Trophoblast cell (in vitro differentiated cells and primary cell): ENCODE measurements around the gene ANKRD33B.
"Not testable (repeated sequence)": the region's sequence is repeated elsewhere in the genome, so short reads cannot be mapped to it uniquely, and the experiment has no call there.

Experiments used
- DNase-seq, 2 donors: peaks; one replicate each; pipeline ENCODE4 v3.0.0-alpha.2; 2016
- H2AFZ ChIP-seq: 2 replicates; pipeline ENCODE4 v1.6.1; 2013; ENCODE audit warnings: low read length, moderate library complexity, mild to moderate bottlenecking; ENCODE audit not compliant: insufficient read depth, poor library complexity
- H2AK5ac ChIP-seq: 2 replicates; pipeline ENCODE4 v1.6.1; 2013; ENCODE audit warnings: mild to moderate bottlenecking, low read length
- H2BK120ac ChIP-seq: 2 replicates; pipeline ENCODE4 v1.6.1; 2013; ENCODE audit warnings: low read length, mild to moderate bottlenecking, moderate library complexity; ENCODE audit not compliant: insufficient read depth, poor library complexity
- H2BK12ac ChIP-seq: 2 replicates; pipeline ENCODE4 v1.6.1; 2013; ENCODE audit warnings: mild to moderate bottlenecking, low read length, moderate library complexity
- H2BK5ac ChIP-seq: 2 replicates; pipeline ENCODE4 v1.6.1; 2013; ENCODE audit warnings: low read length, low read depth, moderate library complexity, mild to moderate bottlenecking; ENCODE audit not compliant: poor library complexity
- H3K14ac ChIP-seq: 2 replicates; pipeline ENCODE4 v1.6.1; 2013; ENCODE audit warnings: mild to moderate bottlenecking, low read length
- H3K18ac ChIP-seq: 2 replicates; pipeline ENCODE4 v1.6.1; 2013; ENCODE audit warnings: mild to moderate bottlenecking, low read length
- H3K23ac ChIP-seq: 2 replicates; pipeline ENCODE4 v1.6.1; 2013; ENCODE audit warnings: low read length
- H3K27ac ChIP-seq: 2 replicates; pipeline ENCODE4 v1.5.1; 2013; ENCODE audit warnings: low read depth, mild to moderate bottlenecking, inconsistent platforms, low read length, moderate library complexity
- H3K27me3 ChIP-seq: 2 replicates; pipeline ENCODE4 v1.6.1; 2013; ENCODE audit warnings: inconsistent platforms, mild to moderate bottlenecking, low read length, moderate library complexity; ENCODE audit not compliant: insufficient read depth
- H3K36me3 ChIP-seq, 2 experiments: 1 replicate in 1 of 2; 2 replicates in 1 of 2; pipeline ENCODE4 v1.6.1; 2013; ENCODE audit warnings: low read length in 2 of 2, mild to moderate bottlenecking in 2 of 2, moderate library complexity in 1 of 2; ENCODE audit not compliant: insufficient read depth in 2 of 2, control insufficient read depth in 1 of 2
- H3K4ac ChIP-seq: 2 replicates; pipeline ENCODE4 v1.6.1; 2013; ENCODE audit warnings: low read depth, mild to moderate bottlenecking, low read length, moderate library complexity
- H3K4me1 ChIP-seq, 2 experiments: 1 replicate in 1 of 2; 2 replicates in 1 of 2; pipeline ENCODE4 v1.6.1; 2013; ENCODE audit warnings: low read length in 2 of 2, mild to moderate bottlenecking in 2 of 2, moderate library complexity in 1 of 2; ENCODE audit not compliant: insufficient read depth in 2 of 2, control insufficient read depth in 1 of 2
- H3K4me2 ChIP-seq: 2 replicates; pipeline ENCODE4 v1.6.1; 2013; ENCODE audit warnings: inconsistent platforms, mild to moderate bottlenecking, low read length, moderate library complexity
- H3K4me3 ChIP-seq: 2 replicates; pipeline ENCODE4 v1.5.1; 2013; ENCODE audit warnings: mild to moderate bottlenecking, low read depth, low read length, inconsistent platforms
- H3K79me1 ChIP-seq: one replicate; pipeline ENCODE4 v1.6.1; 2013; ENCODE audit warnings: low read length
- H3K79me2 ChIP-seq: 2 replicates; pipeline ENCODE4 v1.6.1; 2013; ENCODE audit warnings: low read length, mild to moderate bottlenecking; ENCODE audit not compliant: control insufficient read depth, insufficient read depth, poor library complexity
- H3K9ac ChIP-seq: 2 replicates; pipeline ENCODE4 v1.6.1; 2013; ENCODE audit warnings: mild to moderate bottlenecking, low read length
- H3K9me3 ChIP-seq: 2 replicates; pipeline ENCODE4 v1.6.1; 2013; ENCODE audit warnings: low read depth, mild to moderate bottlenecking, control low read depth, inconsistent platforms, low read length; ENCODE audit not compliant: insufficient read depth
- H4K12ac ChIP-seq: 2 replicates; pipeline ENCODE4 v1.6.1; 2013; ENCODE audit warnings: low read depth, mild to moderate bottlenecking, low read length, moderate library complexity
- H4K8ac ChIP-seq: 2 replicates; pipeline ENCODE4 v1.6.1; 2013; ENCODE audit warnings: low read depth, mild to moderate bottlenecking, low read length, moderate library complexity
- H4K91ac ChIP-seq: one replicate; pipeline ENCODE4 v1.6.1; 2013; ENCODE audit warnings: low read depth, mild to moderate bottlenecking, low read length, moderate library complexity
- WGBS: extraction: QIAGEN DNeasy Blood & Tissue Kit; methylation state at CpG from one replicate; pipeline ENCODE4 v1.1.7; 2013; ENCODE audit warnings: missing lambda C conversion rate; ENCODE audit not compliant: insufficient read length, insufficient coverage; ENCODE audit errors: extremely low coverage; 5-methylcytosine and 5-hydroxymethylcytosine counted together

The ANKRD33B gene

GRCh38 chr5:10636363-10637142 lies 72.7 kb downstream of the ANKRD33B start:
- no peak overlapping the region for H3K9ac ChIP-seq
- H2BK120ac ChIP-seq: no peak overlapping the region
- H3K4me2 ChIP-seq: no peak overlapping the region
- H3K23ac ChIP-seq: no peak overlapping the region
- H2BK12ac ChIP-seq: no peak overlapping the region
- H3K4me1 ChIP-seq: peaks cover 0 to 3% of the 10 kb centered on the region in 2 experiments
- H3K14ac ChIP-seq: no peak overlapping the region
- no peaks in the 10 kb centered on the region for H3K27me3 ChIP-seq
- H4K12ac ChIP-seq: no peak overlapping the region
- H2AK5ac ChIP-seq: no peak overlapping the region
- DNase-seq: no peak
- H3K18ac ChIP-seq: no peak overlapping the region
- H4K91ac ChIP-seq: no peak overlapping the region
- H3K79me1 ChIP-seq: no peaks in the 10 kb centered on the region
- no peaks in the 10 kb centered on the region for H3K79me2 ChIP-seq
- H3K4ac ChIP-seq: no peak overlapping the region
- peaks cover 5% of the 10 kb centered on the region in 2 experiments for H3K36me3 ChIP-seq
- no peak overlapping the region for H2BK5ac ChIP-seq
- no peak overlapping the region for H3K4me3 ChIP-seq
- peaks cover 3% of the 10 kb centered on the region for H3K9me3 ChIP-seq
- no CpG with 5 or more reads among the region's 15 CpGs for WGBS
- H3K27ac ChIP-seq: no peak overlapping the region
- H4K8ac ChIP-seq: no peak overlapping the region
- H2AFZ ChIP-seq: no peak overlapping the region

GRCh38 chr5:10637944-10638343 lies 74.1 kb downstream of the ANKRD33B start:
- Histone ChIP-seq H4K8ac (no peak overlapping the region), H2AFZ (no peak overlapping the region), H3K9ac (no peak overlapping the region), H4K91ac (no peak overlapping the region), H3K14ac (no peak overlapping the region), H3K4ac (no peak overlapping the region), H3K18ac (no peak overlapping the region), H3K9me3 (peaks cover 3% of the 10 kb centered on the region), H3K36me3 (peaks cover 5% of the 10 kb centered on the region in 2 experiments), H3K27me3 (no peaks in the 10 kb centered on the region), H3K4me3 (no peak overlapping the region), H3K4me1 (no peaks in the 10 kb centered on the region), H2BK12ac (no peak overlapping the region), H3K79me1 (no peaks in the 10 kb centered on the region), H2BK120ac (no peak overlapping the region), H3K23ac (no peak overlapping the region), H3K27ac (no peak overlapping the region), H3K79me2 (no peaks in the 10 kb centered on the region), H4K12ac (no peak overlapping the region), H2BK5ac (no peak overlapping the region), H2AK5ac (no peak overlapping the region), H3K4me2 (no peak overlapping the region)
- DNase-seq: no peak
- WGBS: no CpG with 5 or more reads among the region's 10 CpGs

- not testable (repeated sequence) for H3K9ac ChIP-seq, DNase-seq, H3K36me3 ChIP-seq, H3K4me1 ChIP-seq, H3K4ac ChIP-seq, H2AK5ac ChIP-seq, H2AFZ ChIP-seq, H3K4me2 ChIP-seq, H4K12ac ChIP-seq, H3K18ac ChIP-seq, H2BK12ac ChIP-seq, H3K79me1 ChIP-seq, H3K79me2 ChIP-seq, H3K27ac ChIP-seq, H3K9me3 ChIP-seq, H2BK5ac ChIP-seq, H4K91ac ChIP-seq, H2BK120ac ChIP-seq, H3K14ac ChIP-seq, H4K8ac ChIP-seq, H3K27me3 ChIP-seq
- Histone ChIP-seq H3K4me3 (peak overlapping the region; percentile 3), H3K23ac (peak overlapping the region; percentile 4)
- WGBS: 100% methylated on average over 2 of the region's 48 CpGs
These were observed 74.9 kb downstream of the ANKRD33B start for GRCh38 chr5:10638723-10639122.

- Histone ChIP-seq H3K27ac (no peak overlapping the region), H3K4ac (no peak overlapping the region), H2BK12ac (no peak overlapping the region), H3K9me3 (peaks cover 3% of the 10 kb centered on the region), H3K36me3 (peaks cover 5% of the 10 kb centered on the region in 2 experiments), H3K79me1 (no peaks in the 10 kb centered on the region), H3K23ac (no peak overlapping the region), H3K4me3 (no peak overlapping the region), H4K91ac (no peak overlapping the region), H4K8ac (no peak overlapping the region), H2AFZ (no peak overlapping the region), H3K4me2 (no peak overlapping the region), H2BK5ac (no peak overlapping the region), H2AK5ac (no peak overlapping the region), H3K9ac (peak overlapping the region; percentile 22), H3K27me3 (no peaks in the 10 kb centered on the region), H4K12ac (no peak overlapping the region), H3K4me1 (peaks cover 0 to under 1% of the 10 kb centered on the region in 2 experiments), H2BK120ac (no peak overlapping the region), H3K79me2 (no peaks in the 10 kb centered on the region), H3K14ac (no peak overlapping the region), H3K18ac (no peak overlapping the region)
- no peak for DNase-seq
- 100% methylated on average over 6 of the region's 48 CpGs for WGBS
These were observed 76.0 kb downstream of the ANKRD33B start for GRCh38 chr5:10639846-10640368.
